Activated T-cell treated with anti-CD3 and anti-CD28 coated beads, Interleukin-2, amount 50 U/mL, for 4 hours (primary cell): Measurements from ENCODE around the gene LRRIQ1. TPM values are rescaled to one million over a fixed set of nuclear protein-coding genes. Genes with fewer than 3 reads are reported as not detected.

ENCODE experiments used
- ATAC-seq, 2 donors: fragments of 200-7000 bp; cut with Tn5 transposase; one replicate each; pipeline ENCODE4 v1.10.0; 2021
- DNase-seq: peaks from one replicate; pipeline ENCODE4 v3.0.0-alpha.2; 2020
- H3K27me3 Mint-ChIP-seq: one replicate; pipeline ENCODE4 v1.8.0; 2021; ENCODE audit warnings: low read depth, mixed read lengths
- H3K36me3 Mint-ChIP-seq: one replicate; pipeline ENCODE4 v1.8.0; 2022; ENCODE audit warnings: mixed read lengths; ENCODE audit not compliant: insufficient read depth
- H3K4me1 Mint-ChIP-seq: one replicate; pipeline ENCODE4 v1.8.0; 2021; ENCODE audit warnings: low read depth, mixed read lengths
- H3K4me3 Mint-ChIP-seq: one replicate; pipeline ENCODE4 v1.8.0; 2021; ENCODE audit warnings: mild to moderate bottlenecking, moderate library complexity, mixed read lengths
- H3K9me3 Mint-ChIP-seq: one replicate; pipeline ENCODE4 v1.8.0; 2021; ENCODE audit warnings: mixed read lengths
- total RNA-seq, 3 donors: library from RNA; stranded (reverse); gene quantifications; one replicate each; pipeline ENCODE4 v1.2.1, GENCODE V29; 2021

The LRRIQ1 gene
- total RNA-seq, 3 donors from 2014 or later: not detected

DNA sequence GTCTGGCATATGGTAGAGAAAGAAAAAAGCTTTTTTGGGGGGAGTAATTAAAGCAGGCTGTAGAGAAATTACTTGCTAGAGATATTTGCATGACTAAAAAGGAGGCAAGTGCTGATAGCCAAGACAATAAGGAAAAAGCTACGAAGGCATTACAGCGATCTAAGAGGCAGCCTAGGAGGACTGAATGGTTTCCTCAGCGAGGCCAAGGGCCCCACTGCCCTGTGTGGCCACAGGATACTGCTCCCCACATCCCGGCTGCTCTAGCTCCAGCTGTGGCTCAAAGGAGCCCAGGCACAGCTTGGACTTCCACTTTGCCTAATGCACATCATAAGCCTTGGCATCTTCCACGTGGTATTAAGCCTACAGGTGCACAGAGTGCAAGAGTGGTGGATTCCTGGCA is 53.6 kb downstream of the LRRIQ1 start:
- peaks cover 6% of the 10 kb centered on the region for H3K9me3 Mint-ChIP-seq
- no peaks in the 10 kb centered on the region for H3K36me3 Mint-ChIP-seq

GRCh38 chr12:85092814-85093370 is 56.7 kb downstream of the LRRIQ1 start:
- Mint-ChIP-seq H3K4me3 (no peak overlapping the region), H3K9me3 (peaks cover 6% of the 10 kb centered on the region), H3K36me3 (no peaks in the 10 kb centered on the region), H3K27me3 (no peaks in the 10 kb centered on the region), H3K4me1 (no peaks in the 10 kb centered on the region)
- ATAC-seq (no peak), DNase-seq (no peak)

More for the DNA sequence above, 53.6 kb downstream of the LRRIQ1 start:
- DNase-seq (no peak), ATAC-seq (no peak)
- Mint-ChIP-seq H3K4me3 (no peak overlapping the region), H3K27me3 (no peaks in the 10 kb centered on the region), H3K4me1 (no peaks in the 10 kb centered on the region)

GRCh38 chr12:85095501-85095900 is 59.4 kb downstream of the LRRIQ1 start:
- no peak for ATAC-seq

GRCh38 chr12:85130646-85131045 is 94.5 kb downstream of the LRRIQ1 start:
- ATAC-seq: no peak
- no peaks in the 10 kb centered on the region for H3K36me3 Mint-ChIP-seq
- H3K4me1 Mint-ChIP-seq: no peaks in the 10 kb centered on the region
- H3K9me3 Mint-ChIP-seq: peaks cover 4% of the 10 kb centered on the region
- DNase-seq: no peak
- H3K4me3 Mint-ChIP-seq: no peak overlapping the region
- no peaks in the 10 kb centered on the region for H3K27me3 Mint-ChIP-seq

More at GRCh38 chr12:85095501-85095900, 59.4 kb downstream of the LRRIQ1 start:
- Mint-ChIP-seq H3K36me3 (no peaks in the 10 kb centered on the region), H3K4me3 (no peak overlapping the region), H3K27me3 (no peaks in the 10 kb centered on the region), H3K9me3 (no peaks in the 10 kb centered on the region), H3K4me1 (no peaks in the 10 kb centered on the region)
- DNase-seq: no peak

GRCh38 chr12:85138833-85139232 is 102.7 kb downstream of the LRRIQ1 start:
- Mint-ChIP-seq H3K9me3 (peaks cover 4% of the 10 kb centered on the region), H3K4me1 (no peaks in the 10 kb centered on the region), H3K4me3 (no peak overlapping the region), H3K27me3 (no peaks in the 10 kb centered on the region), H3K36me3 (no peaks in the 10 kb centered on the region)
- ATAC-seq (no peak), DNase-seq (no peak)

DNA sequence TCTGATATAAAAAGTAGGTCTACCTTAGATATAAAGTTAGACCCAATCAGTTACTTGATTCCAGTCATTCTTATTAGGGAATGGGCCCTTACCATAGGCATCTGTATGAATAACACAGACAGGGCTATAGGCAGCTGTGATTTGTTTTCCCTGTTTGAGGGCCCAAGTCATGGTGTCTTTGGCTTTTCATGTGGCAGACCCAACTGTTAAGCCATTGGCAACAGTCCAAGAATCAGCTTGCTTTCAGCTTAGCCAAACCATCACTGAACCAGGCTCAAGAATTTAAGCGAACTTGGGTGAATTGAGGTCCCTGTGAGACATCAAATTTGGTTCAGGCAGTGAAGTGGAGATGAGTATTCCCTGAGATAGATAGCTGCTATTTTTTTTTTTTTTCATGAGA is 111.2 kb downstream of the LRRIQ1 start:
- Mint-ChIP-seq H3K4me3 (no peak overlapping the region), H3K9me3 (peaks cover 8% of the 10 kb centered on the region), H3K4me1 (no peaks in the 10 kb centered on the region), H3K27me3 (no peaks in the 10 kb centered on the region), H3K36me3 (no peaks in the 10 kb centered on the region)
- DNase-seq (no peak), ATAC-seq (no peak)

DNA sequence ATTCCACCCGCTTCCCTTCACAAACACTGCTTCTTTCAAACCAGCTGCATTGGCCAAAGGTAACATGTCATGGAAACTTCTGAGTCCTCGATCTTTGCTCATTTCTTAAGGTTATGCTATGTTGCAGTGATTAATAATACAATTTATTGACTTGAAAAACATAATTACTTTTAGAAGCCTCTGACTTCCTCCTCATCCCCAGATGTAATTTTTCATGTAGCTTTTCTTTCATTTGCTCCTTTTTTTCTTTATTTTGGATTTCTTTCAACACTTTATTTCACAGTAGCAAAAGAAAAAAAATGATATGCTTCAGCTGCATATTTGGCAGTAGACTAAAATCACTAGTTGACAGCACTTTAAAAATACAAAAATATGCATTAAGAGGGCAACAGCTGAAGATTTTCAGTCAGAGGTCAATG is 116.2 kb downstream of the LRRIQ1 start:
- Mint-ChIP-seq H3K36me3 (no peaks in the 10 kb centered on the region), H3K4me1 (no peaks in the 10 kb centered on the region), H3K9me3 (peaks cover 4% of the 10 kb centered on the region), H3K27me3 (no peaks in the 10 kb centered on the region), H3K4me3 (no peak overlapping the region)
- DNase-seq (no peak), ATAC-seq (no peak)

- no peaks in the 10 kb centered on the region for H3K27me3 Mint-ChIP-seq
- H3K9me3 Mint-ChIP-seq: no peaks in the 10 kb centered on the region
- H3K36me3 Mint-ChIP-seq: no peaks in the 10 kb centered on the region
- DNase-seq: no peak
- H3K4me3 Mint-ChIP-seq: no peak overlapping the region
- ATAC-seq: no peak
- H3K4me1 Mint-ChIP-seq: no peaks in the 10 kb centered on the region
These were observed 119.6 kb downstream of the LRRIQ1 start for GRCh38 chr12:85155791-85156190.

DNA sequence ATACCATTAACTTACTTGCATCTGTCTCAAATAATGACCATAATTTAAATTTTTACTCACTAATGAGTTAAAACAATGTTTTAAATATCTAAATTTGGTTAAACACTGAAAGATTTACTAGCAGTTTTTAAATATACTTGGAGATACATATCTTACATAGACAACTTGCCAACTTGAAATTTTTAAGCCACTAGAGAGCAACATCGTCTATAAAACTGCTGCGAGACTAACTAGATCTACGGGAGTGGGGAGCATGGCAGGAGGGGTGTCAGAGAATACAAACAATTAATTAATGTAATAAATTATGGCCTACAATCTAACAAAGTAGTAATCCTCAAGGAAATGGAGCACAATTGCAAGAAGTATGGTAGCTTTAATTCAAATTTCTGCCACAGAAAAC is 120.4 kb downstream of the LRRIQ1 start:
- DNase-seq (no peak), ATAC-seq (no peak)
- H3K27me3 Mint-ChIP-seq: no peaks in the 10 kb centered on the region
- no peaks in the 10 kb centered on the region for H3K36me3 Mint-ChIP-seq
- H3K9me3 Mint-ChIP-seq: no peaks in the 10 kb centered on the region
- H3K4me3 Mint-ChIP-seq: no peak overlapping the region
- H3K4me1 Mint-ChIP-seq: no peaks in the 10 kb centered on the region

DNA sequence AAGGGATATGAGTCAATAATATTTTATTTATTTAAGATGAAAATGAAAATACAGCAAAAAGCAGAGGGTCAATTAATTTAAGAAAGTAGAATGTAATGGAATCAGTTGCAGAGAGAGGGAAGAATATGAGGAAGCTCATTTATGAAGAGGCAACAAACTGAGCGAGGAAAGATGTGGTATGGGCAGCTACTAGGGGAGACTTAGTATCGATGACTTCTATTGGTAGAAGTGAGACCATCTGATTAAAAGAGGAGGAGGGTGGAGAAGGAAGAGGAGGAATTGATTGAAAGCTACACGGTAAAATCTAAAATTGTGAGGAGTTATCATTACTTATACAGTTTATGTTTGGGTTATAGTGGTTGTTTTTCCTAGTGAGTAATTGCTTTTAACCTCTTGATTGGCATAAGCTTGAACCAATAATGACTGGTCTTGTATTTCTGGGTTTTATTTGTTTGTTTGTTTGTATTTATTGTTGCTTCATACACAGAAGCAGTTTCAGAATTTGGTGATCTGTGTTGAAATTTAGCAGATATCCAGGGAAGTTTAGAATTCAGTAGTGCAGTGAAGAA is 121.0 kb downstream of the LRRIQ1 start:
- no peak for DNase-seq
- Mint-ChIP-seq H3K27me3 (no peaks in the 10 kb centered on the region), H3K4me1 (no peaks in the 10 kb centered on the region), H3K4me3 (no peak overlapping the region), H3K9me3 (no peaks in the 10 kb centered on the region), H3K36me3 (no peaks in the 10 kb centered on the region)
- ATAC-seq: no peak

DNA sequence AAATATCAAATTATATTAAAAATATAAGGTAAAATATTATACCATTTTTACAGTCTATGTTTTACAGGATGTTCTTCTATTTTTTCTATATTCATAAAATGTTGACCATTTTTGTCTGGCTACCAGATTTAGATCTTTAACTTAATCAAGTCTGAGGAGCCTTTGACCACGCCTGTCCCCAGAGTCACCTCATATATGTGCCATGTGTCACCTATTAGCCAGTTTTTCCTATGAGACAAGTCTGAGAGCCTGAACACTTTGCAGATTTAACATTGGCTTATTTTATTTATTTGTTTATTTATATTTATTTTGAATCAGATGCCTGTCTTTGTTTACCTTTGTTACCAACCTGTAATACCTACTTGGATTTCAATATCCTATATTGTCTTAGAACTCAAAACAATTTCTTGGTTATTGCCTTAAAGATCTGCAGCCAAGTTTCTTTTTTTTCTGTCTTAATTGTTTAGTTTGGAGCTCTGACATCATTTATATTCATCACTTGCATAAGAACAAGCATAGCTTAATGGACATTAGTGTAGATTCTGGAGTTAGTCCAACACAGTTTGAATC is 127.7 kb downstream of the LRRIQ1 start:
- ATAC-seq: no peak
- Mint-ChIP-seq H3K36me3 (no peaks in the 10 kb centered on the region), H3K27me3 (no peaks in the 10 kb centered on the region), H3K9me3 (no peaks in the 10 kb centered on the region), H3K4me1 (no peaks in the 10 kb centered on the region), H3K4me3 (no peak overlapping the region)
- DNase-seq: no peak

DNA sequence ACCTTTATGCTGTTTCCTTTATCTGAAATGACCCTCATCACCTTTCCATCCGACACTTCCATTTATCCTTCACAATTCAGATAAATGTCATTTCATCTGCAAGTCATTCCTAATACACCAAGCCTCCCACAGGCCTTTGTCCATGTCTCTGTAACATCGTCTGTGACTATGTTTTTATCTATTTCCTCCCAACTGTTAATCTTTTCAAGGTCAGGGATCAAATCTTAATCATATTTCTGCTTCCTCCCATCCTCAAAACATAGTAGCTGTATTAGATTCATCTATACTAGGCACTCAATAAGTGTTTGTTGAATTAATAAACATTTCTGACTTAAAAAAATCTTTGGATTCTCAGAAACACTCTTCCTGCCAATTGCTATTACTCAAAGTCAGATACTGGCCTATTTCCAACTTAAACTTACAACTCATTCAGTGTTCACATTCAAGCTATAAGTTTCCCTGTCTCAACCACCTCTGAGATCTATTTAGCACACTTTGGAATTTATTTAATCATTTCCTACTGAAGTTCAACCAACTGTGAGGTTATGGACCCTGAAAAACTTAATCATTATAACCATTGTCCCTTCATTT is 143.6 kb downstream of the LRRIQ1 start:
- no peaks in the 10 kb centered on the region for H3K27me3 Mint-ChIP-seq
- H3K9me3 Mint-ChIP-seq: no peaks in the 10 kb centered on the region
- H3K4me3 Mint-ChIP-seq: no peak overlapping the region
- DNase-seq (no peak), ATAC-seq (no peak)
- H3K36me3 Mint-ChIP-seq: no peaks in the 10 kb centered on the region
- no peaks in the 10 kb centered on the region for H3K4me1 Mint-ChIP-seq

GRCh38 chr12:85182699-85183098 is 146.5 kb downstream of the LRRIQ1 start:
- no peak overlapping the region for H3K4me3 Mint-ChIP-seq
- no peaks in the 10 kb centered on the region for H3K9me3 Mint-ChIP-seq
- no peak for DNase-seq
- H3K4me1 Mint-ChIP-seq: no peaks in the 10 kb centered on the region
- no peaks in the 10 kb centered on the region for H3K27me3 Mint-ChIP-seq
- no peaks in the 10 kb centered on the region for H3K36me3 Mint-ChIP-seq
- ATAC-seq: no peak

GRCh38 chr12:85183855-85184254 is 147.7 kb downstream of the LRRIQ1 start:
- Mint-ChIP-seq H3K4me3 (no peak overlapping the region), H3K9me3 (no peaks in the 10 kb centered on the region)
- no peak for ATAC-seq

GRCh38 chr12:85186236-85186635 is 150.1 kb downstream of the LRRIQ1 start:
- Mint-ChIP-seq H3K27me3 (no peaks in the 10 kb centered on the region), H3K36me3 (no peaks in the 10 kb centered on the region), H3K9me3 (no peaks in the 10 kb centered on the region), H3K4me1 (no peaks in the 10 kb centered on the region), H3K4me3 (no peak overlapping the region)
- DNase-seq: no peak
- ATAC-seq: no peak

More at GRCh38 chr12:85183855-85184254, 147.7 kb downstream of the LRRIQ1 start:
- Mint-ChIP-seq H3K27me3 (no peaks in the 10 kb centered on the region), H3K4me1 (no peaks in the 10 kb centered on the region), H3K36me3 (no peaks in the 10 kb centered on the region)
- no peak for DNase-seq
